ENCODE measurements around the gene UGT2B17.
"Not testable (repeated sequence)": the region's sequence is repeated elsewhere in the genome, so short reads cannot be mapped to it uniquely, and the experiment has no call there.

Gene UGT2B17

GRCh38 chr4:68569036-68569435, 7.1 kb downstream of the UGT2B17 start:
- DNase-seq (ENCODE audit: low spot score), result not testable (repeated sequence)

- DNase-seq (ENCODE audit: low spot score), result not testable (repeated sequence)
These were observed 7.6 kb downstream of the UGT2B17 start for GRCh38 chr4:68568535-68568934.

- DNase-seq (ENCODE audit: low spot score), result not testable (repeated sequence)
These were observed 9.8 kb downstream of the UGT2B17 start for GRCh38 chr4:68566364-68566763.

- not testable (repeated sequence) for DNase-seq (ENCODE audit: low spot score)
These were observed 11.0 kb downstream of the UGT2B17 start for GRCh38 chr4:68565082-68565481.

GRCh38 chr4:68560364-68561070, 15.6 kb downstream of the UGT2B17 start:
- not testable (repeated sequence) for DNase-seq (ENCODE audit: low spot score)

- not testable (repeated sequence) for DNase-seq (ENCODE audit: low spot score)
These were observed 22.3 kb downstream of the UGT2B17 start for GRCh38 chr4:68553830-68554229.

GRCh38 chr4:68552818-68553811, 23.0 kb downstream of the UGT2B17 start:
- DNase-seq (ENCODE audit: low spot score), result not testable (repeated sequence)

- not testable (repeated sequence) for DNase-seq (ENCODE audit: low spot score)
These were observed 33.4 kb downstream of the UGT2B17 start for GRCh38 chr4:68542742-68543141.

- DNase-seq (ENCODE audit: low spot score), result no peak
These were observed 39.7 kb downstream of the UGT2B17 start for GRCh38 chr4:68536375-68536774.

GRCh38 chr4:68535974-68536373, 40.1 kb downstream of the UGT2B17 start:
- DNase-seq (ENCODE audit: low spot score), result no peak

GRCh38 chr4:68522232-68522631, 53.9 kb downstream of the UGT2B17 start:
- not testable (repeated sequence) for DNase-seq (ENCODE audit: low spot score)

GRCh38 chr4:68520985-68521384, 55.1 kb downstream of the UGT2B17 start:
- no peak for DNase-seq (ENCODE audit: low spot score)

GRCh38 chr4:68518889-68519288, 57.2 kb downstream of the UGT2B17 start:
- DNase-seq (ENCODE audit: low spot score), result no peak

GRCh38 chr4:68505452-68505851, 70.7 kb downstream of the UGT2B17 start:
- not testable (repeated sequence) for DNase-seq (ENCODE audit: low spot score)

GRCh38 chr4:68504836-68505235, 71.3 kb downstream of the UGT2B17 start:
- DNase-seq (ENCODE audit: low spot score), result not testable (repeated sequence)

GRCh38 chr4:68503462-68503861, 72.7 kb downstream of the UGT2B17 start:
- DNase-seq (ENCODE audit: low spot score), result not testable (repeated sequence)

- no peak for DNase-seq (ENCODE audit: low spot score)
These were observed 77.1 kb downstream of the UGT2B17 start for GRCh38 chr4:68499021-68499420.

- DNase-seq (ENCODE audit: low spot score), result peak; percentile 20
These were observed 77.6 kb downstream of the UGT2B17 start for GRCh38 chr4:68498413-68499007.

GRCh38 chr4:68494688-68495087, 81.4 kb downstream of the UGT2B17 start:
- no peak for DNase-seq (ENCODE audit: low spot score)

GRCh38 chr4:68490826-68491457, 85.2 kb downstream of the UGT2B17 start:
- no peak for DNase-seq (ENCODE audit: low spot score)

- DNase-seq (ENCODE audit: low spot score), result no peak
These were observed 86.8 kb downstream of the UGT2B17 start for GRCh38 chr4:68489338-68489737.
